Measurements from ENCODE around the gene TMEM63A.

DNA sequence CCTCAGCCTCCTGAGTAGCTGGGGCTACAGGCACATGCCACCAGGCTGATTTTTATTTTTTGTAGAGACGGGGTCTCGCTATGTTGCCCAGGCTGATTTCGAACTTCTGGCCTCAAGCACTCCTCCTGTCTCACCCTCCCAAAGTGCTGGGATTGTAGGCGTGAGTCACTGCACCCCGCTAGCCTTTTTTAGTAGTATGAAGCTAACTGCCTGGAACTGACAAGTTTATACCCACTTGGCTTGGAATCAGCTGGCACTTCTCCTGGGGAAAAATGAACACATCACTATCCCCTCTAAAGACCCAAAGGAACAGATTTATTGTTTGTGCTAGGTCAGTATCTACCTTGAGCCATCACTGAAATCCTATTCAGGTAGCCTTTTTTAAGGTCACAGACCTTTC, 19.0 kb downstream of the TMEM63A start:
- TF ChIP-seq, protein P1, sequence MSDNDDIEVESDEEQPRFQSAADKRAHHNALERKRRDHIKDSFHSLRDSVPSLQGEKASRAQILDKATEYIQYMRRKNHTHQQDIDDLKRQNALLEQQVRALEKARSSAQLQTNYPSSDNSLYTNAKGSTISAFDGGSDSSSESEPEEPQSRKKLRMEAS (CRISPR knock-in tag; IDR thresholded peaks at IDR 0.05): no peak
- TF ChIP-seq CREM (CRISPR knock-in tag; IDR thresholded peaks at IDR 0.05): no peak
- TF ChIP-seq, protein P2, sequence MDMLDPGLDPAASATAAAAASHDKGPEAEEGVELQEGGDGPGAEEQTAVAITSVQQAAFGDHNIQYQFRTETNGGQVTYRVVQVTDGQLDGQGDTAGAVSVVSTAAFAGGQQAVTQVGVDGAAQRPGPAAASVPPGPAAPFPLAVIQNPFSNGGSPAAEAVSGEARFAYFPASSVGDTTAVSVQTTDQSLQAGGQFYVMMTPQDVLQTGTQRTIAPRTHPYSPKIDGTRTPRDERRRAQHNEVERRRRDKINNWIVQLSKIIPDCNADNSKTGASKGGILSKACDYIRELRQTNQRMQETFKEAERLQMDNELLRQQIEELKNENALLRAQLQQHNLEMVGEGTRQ (CRISPR knock-in tag; IDR thresholded peaks at IDR 0.05): no peak
- TF ChIP-seq, protein P3, sequence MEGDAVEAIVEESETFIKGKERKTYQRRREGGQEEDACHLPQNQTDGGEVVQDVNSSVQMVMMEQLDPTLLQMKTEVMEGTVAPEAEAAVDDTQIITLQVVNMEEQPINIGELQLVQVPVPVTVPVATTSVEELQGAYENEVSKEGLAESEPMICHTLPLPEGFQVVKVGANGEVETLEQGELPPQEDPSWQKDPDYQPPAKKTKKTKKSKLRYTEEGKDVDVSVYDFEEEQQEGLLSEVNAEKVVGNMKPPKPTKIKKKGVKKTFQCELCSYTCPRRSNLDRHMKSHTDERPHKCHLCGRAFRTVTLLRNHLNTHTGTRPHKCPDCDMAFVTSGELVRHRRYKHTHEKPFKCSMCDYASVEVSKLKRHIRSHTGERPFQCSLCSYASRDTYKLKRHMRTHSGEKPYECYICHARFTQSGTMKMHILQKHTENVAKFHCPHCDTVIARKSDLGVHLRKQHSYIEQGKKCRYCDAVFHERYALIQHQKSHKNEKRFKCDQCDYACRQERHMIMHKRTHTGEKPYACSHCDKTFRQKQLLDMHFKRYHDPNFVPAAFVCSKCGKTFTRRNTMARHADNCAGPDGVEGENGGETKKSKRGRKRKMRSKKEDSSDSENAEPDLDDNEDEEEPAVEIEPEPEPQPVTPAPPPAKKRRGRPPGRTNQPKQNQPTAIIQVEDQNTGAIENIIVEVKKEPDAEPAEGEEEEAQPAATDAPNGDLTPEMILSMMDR (IDR thresholded peaks at IDR 0.05): no peak
